GM21515 (cell line): ENCODE measurements around the gene UVRAG.

Experiments used
- ATAC-seq: cut with Tn5 transposase; IDR thresholded peaks from one replicate; pipeline ENCODE4 v1.9.1; 2021; ENCODE audit not compliant: unreplicated experiment

The UVRAG gene

DNA sequence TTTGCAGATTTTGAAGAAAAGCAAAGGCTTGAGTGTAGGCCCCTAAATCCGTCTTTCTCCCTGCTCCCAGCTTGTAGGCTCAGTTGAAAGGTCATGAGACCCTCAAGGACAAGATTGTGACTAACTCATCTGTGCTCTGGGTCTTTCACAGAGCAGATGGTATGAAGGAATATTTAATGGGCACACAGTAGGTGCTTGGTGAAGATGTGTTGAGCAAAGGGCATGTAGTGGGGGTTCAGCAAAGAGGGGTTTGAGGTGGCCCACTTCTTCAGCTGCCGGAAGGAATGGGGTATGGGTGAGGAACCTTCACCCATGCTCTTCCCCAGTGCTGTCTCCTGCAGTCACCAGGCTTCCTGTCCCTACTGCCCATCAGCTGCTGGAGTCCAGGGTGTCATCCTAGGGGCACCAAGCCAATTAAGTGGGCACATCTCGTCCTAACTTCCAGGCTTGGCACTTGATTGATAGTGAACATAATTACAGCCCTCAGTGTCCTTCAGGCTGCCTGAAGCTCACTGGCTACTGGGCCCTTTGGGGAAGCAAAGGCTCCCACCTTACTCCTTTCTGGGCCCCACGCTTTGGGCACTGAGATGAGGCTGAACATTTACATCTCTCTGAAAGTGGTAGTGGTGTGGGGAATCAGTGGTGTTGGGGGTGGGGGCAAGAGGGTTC is 31.5 kb upstream of the UVRAG start:
- ATAC-seq = no peak

GRCh38 chr11:75784085-75784478 is 30.9 kb upstream of the UVRAG start:
- no peak for ATAC-seq

DNA sequence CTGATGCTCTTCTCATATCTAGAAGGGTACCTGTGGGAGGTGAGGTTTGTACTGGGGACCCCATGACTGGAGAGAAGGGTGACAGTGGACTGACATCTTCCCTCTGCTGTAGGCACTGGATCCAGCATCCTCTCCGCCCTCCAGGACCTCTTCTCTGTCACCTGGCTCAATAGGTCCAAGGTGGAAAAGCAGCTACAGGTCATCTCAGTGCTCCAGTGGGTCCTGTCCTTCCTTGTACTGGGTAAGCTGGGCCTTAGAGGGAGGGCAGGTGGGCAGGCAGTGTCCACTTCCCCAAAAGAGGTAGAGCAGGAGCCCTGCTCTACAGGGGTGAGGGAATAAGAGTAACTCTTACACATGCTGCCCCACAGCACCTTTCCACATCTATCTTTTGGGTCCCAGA is 30.5 kb upstream of the UVRAG start:
- no peak for ATAC-seq

- ATAC-seq = no peak
Measured at GRCh38 chr11:75785187-75785586, 29.8 kb upstream of the UVRAG start.

DNA sequence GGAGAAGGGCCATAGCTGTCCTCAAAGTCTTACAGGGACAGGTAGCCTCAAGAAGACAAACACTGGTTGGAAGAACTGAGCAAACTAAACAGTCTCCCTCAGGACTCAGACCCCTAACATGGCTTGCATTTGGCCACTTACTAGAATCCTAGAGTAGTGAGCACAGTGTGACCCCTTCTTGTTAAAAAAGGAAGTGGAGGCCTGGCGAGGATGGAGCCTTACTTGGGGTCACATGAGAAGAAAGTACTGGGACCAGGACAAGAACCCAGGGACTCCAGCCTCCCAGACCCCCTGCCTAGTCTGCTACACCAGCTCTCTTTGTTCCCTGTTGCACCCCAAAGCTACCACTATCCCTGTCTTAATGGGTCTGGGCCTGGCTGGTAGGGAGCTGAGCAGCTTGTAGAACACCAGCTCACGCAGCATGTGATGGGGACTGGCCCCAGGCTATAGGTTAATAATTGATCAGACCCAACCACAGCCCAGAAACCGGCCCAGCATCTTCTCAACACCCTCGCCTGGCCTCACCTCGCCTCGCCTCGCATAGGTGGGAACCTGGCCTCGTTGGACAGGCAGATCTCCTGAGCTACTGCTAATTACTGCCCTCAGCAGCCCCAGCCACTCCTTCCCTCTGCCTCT is 28.8 kb upstream of the UVRAG start:
- no peak for ATAC-seq

DNA sequence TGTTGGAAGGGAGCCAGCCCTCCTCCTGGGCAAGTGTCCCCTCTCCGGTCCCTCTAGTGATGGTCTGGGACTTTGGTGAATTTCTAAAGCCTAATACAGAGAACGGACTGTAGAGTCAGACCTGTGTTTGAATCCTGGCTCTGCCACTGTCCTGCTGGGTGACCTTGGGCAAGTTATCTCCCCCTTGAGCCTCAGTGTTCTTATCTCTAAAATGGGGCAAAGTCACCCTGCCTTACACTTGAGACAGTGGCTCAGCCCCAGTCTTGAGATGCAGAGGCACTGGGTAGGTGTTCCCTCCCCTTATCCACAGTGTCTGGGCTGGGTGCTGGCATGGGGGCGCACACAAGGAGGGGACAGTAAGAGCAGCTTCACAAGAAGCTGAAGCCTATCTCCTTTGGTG is 25.5 kb upstream of the UVRAG start:
- no peak for ATAC-seq

DNA sequence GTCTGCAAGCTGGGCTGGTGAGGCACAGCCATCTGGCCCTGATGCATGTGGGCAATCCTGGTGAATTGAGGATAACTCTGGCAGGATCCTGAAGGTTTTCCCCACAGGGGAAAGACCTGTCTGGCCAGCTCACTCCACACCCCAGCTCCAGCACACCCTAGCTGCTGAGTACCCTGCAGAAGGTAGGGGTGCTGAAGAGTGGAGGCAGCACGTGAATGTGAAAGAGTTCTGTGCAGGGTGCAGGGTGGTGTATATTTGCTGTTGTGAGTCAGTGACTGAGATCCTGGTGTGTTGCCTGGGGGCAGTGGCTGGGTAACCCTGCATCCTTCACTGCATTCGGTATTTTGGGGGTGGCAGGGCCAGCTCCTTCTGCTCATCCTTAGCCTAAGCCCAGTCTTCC is 24.0 kb upstream of the UVRAG start:
- no peak for ATAC-seq

DNA sequence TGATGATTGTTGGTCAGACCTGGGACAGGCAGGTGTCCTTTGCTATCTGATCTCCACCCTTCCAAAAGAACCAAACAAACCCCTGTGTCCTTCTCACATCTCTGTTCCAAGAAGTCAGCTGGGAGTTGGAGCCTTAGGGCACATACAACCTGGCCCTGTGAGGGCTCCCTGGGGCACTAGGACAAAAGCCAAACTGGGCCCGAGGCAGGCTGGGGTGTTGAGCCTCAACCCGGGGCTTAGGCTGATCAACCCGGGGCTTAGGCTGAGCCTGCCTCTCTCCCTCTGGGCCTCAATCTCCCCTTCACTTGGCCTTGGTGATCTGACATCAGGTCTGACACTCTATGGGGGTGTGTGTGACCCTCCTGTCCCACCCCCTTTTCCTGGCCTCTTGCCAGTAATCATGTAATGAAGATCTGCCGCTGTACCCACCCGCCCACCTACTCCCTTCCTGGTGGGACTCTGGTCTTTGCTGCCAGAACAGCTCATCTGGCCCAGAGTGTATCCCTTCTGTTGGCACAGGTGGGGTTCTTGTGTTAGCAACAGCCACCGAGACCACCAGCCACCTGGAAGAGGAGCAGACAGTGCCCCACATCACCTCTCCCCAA is 22.8 kb upstream of the UVRAG start:
- ATAC-seq = no peak

DNA sequence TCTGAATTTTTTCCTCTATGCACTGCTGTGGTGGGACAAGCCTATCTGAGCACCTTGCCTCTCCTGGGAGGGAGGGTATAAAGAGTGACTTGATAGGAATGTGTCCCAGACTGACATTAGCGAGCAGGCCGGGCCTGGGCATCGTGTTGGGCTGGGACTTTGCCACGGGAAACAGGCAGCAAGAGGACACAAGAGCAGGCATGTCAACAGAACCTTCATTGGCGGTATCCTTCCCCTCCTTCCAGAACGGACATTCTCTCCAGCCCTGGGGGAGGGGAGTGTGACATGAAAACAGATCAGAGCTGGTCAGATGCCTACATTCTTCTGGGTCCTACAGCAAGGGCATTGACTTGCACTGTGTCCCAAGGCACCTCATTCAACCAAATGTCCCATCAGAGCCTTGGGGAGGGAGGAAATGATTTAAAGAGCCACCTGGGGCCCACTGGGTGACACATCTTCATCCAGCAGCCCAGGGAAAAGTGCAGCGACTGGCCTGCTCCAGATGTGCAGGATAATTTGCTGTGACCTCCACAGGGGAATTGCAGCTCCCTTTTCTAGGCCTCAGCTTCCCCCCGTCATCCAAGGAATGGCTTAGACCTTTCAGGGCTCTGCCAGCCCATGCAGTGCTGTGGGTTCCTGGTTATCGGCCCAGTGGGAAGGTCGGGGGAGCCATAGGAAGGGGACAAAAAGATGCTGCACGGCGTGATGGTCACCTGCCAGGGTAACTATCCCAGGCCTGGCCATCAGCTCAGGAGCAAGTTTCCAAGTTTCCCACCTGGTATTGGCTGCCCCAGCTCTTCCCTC is 21.8 kb upstream of the UVRAG start:
- ATAC-seq = no peak

DNA sequence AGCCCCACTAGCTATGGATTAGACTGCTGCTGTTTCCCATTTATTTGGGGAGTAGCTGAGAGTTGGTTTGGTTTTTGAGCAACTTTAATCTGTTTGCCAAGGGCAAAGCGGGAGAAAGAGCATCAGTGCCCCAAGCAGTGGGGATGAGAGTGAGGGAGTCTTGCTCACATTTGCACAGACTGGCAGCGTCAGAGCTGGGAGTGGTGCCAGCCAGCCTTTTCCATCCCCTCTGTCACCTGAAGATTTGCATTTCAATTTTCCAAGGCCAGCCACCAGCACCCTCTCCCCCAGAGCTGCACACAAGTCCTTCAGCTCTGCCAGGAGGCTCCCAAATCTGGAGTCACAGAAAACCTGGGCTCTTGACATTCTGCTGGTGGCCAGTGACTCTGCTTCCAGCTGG is 21.0 kb upstream of the UVRAG start:
- no peak for ATAC-seq

- ATAC-seq = no peak
Measured at GRCh38 chr11:75795276-75796090, 19.5 kb upstream of the UVRAG start.

DNA sequence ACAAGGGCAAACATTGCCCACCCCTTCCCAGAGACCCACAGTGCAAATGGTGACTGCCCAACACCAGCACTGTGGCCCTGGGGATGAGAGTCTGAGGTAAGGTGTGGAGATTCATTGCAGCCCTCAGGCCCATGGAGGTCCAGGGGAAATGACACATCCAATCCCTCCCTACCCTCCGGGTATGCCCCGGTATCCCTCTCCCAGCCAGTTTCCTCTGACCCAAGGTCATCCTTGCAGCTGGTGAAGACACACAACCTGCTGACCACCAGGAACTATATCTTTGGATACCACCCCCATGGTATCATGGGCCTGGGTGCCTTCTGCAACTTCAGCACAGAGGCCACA is 18.9 kb upstream of the UVRAG start:
- ATAC-seq = no peak

DNA sequence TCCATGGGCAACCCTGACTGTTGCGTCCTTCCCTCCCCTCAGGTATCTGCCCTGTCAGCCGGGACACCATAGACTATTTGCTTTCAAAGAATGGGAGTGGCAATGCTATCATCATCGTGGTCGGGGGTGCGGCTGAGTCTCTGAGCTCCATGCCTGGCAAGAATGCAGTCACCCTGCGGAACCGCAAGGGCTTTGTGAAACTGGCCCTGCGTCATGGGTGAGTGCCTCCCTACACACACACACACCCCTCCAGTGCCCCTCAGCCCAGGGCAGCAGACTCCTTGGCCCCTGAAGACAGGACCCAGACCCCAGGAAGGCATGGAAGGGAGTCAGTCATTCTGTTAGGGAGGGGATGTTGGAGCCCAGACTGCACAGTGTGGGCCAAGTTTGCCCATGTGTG is 17.9 kb upstream of the UVRAG start:
- no peak for ATAC-seq

GRCh38 chr11:75797792-75798191 is 17.2 kb upstream of the UVRAG start:
- ATAC-seq = no peak

GRCh38 chr11:75800136-75800675 is 14.8 kb upstream of the UVRAG start:
- no peak for ATAC-seq

GRCh38 chr11:75800728-75801361 is 14.2 kb upstream of the UVRAG start:
- no peak for ATAC-seq

- no peak for ATAC-seq
Measured at GRCh38 chr11:75801362-75802020, 13.5 kb upstream of the UVRAG start.

DNA sequence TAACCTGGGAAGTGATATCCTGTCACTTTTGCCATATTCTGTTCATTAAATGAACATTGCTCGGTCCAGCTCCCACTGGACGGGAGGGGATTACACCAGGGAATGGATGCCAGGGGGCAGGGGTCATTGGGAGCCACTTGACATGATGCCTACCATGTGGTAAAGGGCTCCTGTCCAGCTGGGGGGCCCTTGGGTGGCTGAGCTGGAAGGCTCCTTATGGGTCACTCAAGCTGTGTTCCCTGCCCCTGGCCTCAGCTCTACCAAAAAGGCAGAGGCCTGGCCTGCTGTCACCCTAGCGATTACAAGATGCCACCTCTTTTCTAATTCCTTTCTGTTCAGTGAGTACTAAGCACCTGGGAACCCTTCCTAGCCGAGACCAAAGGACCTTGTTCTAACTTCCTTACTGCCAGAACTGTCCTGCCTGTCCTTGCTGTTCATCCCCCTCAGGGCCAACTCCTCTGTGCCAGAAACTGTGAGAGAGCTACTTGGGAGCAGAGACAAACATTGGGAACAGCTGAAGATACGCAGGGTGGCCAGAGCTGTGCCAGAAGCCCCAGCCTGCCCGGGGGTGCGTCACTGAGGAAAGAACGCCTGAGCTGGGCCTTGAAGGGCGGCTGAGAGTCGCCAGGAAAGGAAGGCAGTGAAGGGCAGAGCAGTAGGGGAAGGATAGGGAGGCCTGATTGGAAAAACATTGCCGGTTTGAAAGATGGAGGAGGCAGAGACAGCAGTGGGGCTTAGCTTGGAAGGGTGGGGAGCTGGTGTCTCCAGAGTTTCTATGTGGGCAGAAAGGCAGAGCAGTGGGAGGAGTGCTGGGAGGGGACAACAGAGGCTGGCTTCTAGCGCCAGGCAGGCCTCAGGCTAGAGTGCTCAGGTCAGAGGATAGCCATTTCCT is 12.7 kb upstream of the UVRAG start:
- ATAC-seq = no peak
